GM19395 (cell line): Measurements from ENCODE around the gene CEBPZOS.
A peak's percentile ranks its signal among the peaks of the same experiment; 100 is the strongest.

ENCODE experiments used
- ATAC-seq: cut with Tn5 transposase; IDR thresholded peaks from one replicate; pipeline ENCODE4 v1.9.1; 2021; ENCODE audit warnings: mild to moderate bottlenecking, moderate library complexity; ENCODE audit not compliant: unreplicated experiment

CEBPZOS gene

GRCh38 chr2:37196320-37197195 is at the start of gene CEBPZOS:
Gene CEBPZOS, plus strand, starts transcription at chr2:37196496. Its CDS starts 3,209 bp downstream, at chr2:37199705.
- peak; percentile 80 for ATAC-seq

- no peak for ATAC-seq
Observed at GRCh38 chr2:37148325-37148724, 48.0 kb upstream of the CEBPZOS start.

- no peak for ATAC-seq
Observed at GRCh38 chr2:37149626-37150322, 46.5 kb upstream of the CEBPZOS start.

- ATAC-seq: no peak
Observed at GRCh38 chr2:37153224-37153623, 43.1 kb upstream of the CEBPZOS start.

GRCh38 chr2:37154785-37155184 is 41.5 kb upstream of the CEBPZOS start:
- no peak for ATAC-seq

- ATAC-seq: peak; percentile 31
Observed at GRCh38 chr2:37156071-37156856, 40.0 kb upstream of the CEBPZOS start.

GRCh38 chr2:37156857-37157714 is 39.2 kb upstream of the CEBPZOS start, which contains the start of gene EIF2AK2:
Gene EIF2AK2, minus strand, starts transcription at chr2:37156980. Its CDS starts 9,174 bp downstream, at chr2:37147806.
- ATAC-seq: peak; percentile 86

GRCh38 chr2:37164757-37165156 is 31.5 kb upstream of the CEBPZOS start:
- no peak for ATAC-seq

GRCh38 chr2:37167636-37168180 is 28.6 kb upstream of the CEBPZOS start:
- no peak for ATAC-seq

GRCh38 chr2:37168217-37168981 is 27.9 kb upstream of the CEBPZOS start:
- ATAC-seq: no peak

- no peak for ATAC-seq
Observed at GRCh38 chr2:37171624-37171950, 24.7 kb upstream of the CEBPZOS start.

GRCh38 chr2:37173741-37174140 is 22.6 kb upstream of the CEBPZOS start:
- ATAC-seq: no peak

- ATAC-seq: no peak
Observed at GRCh38 chr2:37180006-37180639, 16.2 kb upstream of the CEBPZOS start.

GRCh38 chr2:37180640-37181039 is 15.7 kb upstream of the CEBPZOS start:
- no peak for ATAC-seq

- no peak for ATAC-seq
Observed at GRCh38 chr2:37181726-37182684, 14.3 kb upstream of the CEBPZOS start.

- no peak for ATAC-seq
Observed at GRCh38 chr2:37188570-37188969, 7.7 kb upstream of the CEBPZOS start, which contains the start of gene SULT6B1. Gene SULT6B1, minus strand, starts transcription at chr2:37188670. Its CDS starts 30 bp downstream, at chr2:37188640.

- ATAC-seq: no peak
Observed at GRCh38 chr2:37189452-37190153, 6.7 kb upstream of the CEBPZOS start.
